ENCODE results near the gene ELMO1. TPM values are rescaled to one million over a fixed set of nuclear protein-coding genes. Genes with fewer than 3 reads are reported as not detected.

ELMO1 gene
- total and polyA plus RNA-seq, 10 donors: 26.0 to 494 (median 201) TPM

DNA sequence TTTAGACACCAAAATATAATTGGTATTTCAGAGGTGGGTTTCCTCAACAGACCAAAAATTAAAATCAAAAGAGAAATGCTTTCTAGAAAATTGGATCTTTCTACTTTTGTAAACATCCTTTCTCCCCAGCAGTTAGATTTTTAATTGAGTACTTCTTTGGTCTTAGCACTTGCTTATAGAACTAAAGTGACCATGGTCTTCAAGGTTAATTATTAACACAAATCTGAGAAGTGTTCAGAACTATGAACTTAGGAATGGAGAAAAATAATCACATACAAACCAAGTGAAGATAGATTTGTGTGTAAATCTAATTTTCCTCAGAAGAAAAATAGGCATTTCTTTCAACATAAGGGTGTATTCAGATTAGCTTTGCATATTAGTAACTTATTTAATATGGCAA lies 355.4 kb downstream of the ELMO1 start:
- peaks cover 0 to 75% (median 27%) of the 10 kb centered on the region in 6 donors for H3K36me3 ChIP-seq
- intact Hi-C loops (cut with DNase I; ENCODE audit: low total_unique reads): no loop called here

DNA sequence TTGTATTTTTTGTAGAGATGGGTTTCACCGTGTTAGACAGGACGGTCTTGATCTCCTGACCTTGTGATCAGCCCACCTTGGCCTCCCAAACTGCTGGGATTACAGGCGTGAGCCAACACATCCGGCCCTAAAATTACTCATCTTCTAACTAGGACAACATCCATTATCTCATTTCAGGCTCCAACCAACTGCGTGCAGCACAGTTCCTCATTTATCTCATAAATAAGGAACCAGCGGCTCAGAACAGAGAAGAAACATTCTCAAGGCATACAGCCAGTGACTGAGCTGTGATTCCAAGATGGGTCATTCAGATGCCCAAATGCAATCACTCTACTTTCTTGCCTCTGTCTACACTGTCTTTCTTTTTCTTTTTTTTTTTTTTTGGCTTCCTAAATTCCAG lies 356.1 kb downstream of the ELMO1 start:
- Histone ChIP-seq H3K27ac (peak overlapping the region in 2 of 8 donors; percentile 33 to 50), H3K4me1 (peaks cover 0 to 3% (median 0%) of the 10 kb centered on the region in 6 donors), H3K36me3 (peaks cover 0 to 81% (median 27%) of the 10 kb centered on the region in 6 donors), H3K27me3 (replicated peaks in 1 of 7) (no peaks in the 10 kb centered on the region), H3K4me3 (no peak overlapping the region), H3K9me3 (no peaks in the 10 kb centered on the region)
- no peak for DNase-seq
- intact Hi-C loops (cut with DNase I; ENCODE audit: low total_unique reads): no loop called here
- WGBS, 5 donors: 69 to 83% (median 78%) methylated on average over 6 of the region's 6 CpGs
- TF ChIP-seq, protein P1, sequence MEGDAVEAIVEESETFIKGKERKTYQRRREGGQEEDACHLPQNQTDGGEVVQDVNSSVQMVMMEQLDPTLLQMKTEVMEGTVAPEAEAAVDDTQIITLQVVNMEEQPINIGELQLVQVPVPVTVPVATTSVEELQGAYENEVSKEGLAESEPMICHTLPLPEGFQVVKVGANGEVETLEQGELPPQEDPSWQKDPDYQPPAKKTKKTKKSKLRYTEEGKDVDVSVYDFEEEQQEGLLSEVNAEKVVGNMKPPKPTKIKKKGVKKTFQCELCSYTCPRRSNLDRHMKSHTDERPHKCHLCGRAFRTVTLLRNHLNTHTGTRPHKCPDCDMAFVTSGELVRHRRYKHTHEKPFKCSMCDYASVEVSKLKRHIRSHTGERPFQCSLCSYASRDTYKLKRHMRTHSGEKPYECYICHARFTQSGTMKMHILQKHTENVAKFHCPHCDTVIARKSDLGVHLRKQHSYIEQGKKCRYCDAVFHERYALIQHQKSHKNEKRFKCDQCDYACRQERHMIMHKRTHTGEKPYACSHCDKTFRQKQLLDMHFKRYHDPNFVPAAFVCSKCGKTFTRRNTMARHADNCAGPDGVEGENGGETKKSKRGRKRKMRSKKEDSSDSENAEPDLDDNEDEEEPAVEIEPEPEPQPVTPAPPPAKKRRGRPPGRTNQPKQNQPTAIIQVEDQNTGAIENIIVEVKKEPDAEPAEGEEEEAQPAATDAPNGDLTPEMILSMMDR (IDR thresholded peaks at IDR 0.05 in 8 of 11, conservative IDR thresholded peaks at IDR 0.05 in 3 of 11): no peak
- TF ChIP-seq POLR2AphosphoS5 (IDR thresholded peaks at IDR 0.05) (no peak), POLR2A (IDR thresholded peaks at IDR 0.05) (no peak)

More for the DNA sequence above, 355.4 kb downstream of the ELMO1 start:
- Histone ChIP-seq H3K27me3 (replicated peaks in 1 of 7) (no peaks in the 10 kb centered on the region), H3K27ac (peak overlapping the region in 1 of 8 donors; percentile 50), H3K4me3 (no peak overlapping the region), H3K9me3 (no peaks in the 10 kb centered on the region), H3K4me1 (peaks cover 0 to 3% (median 0%) of the 10 kb centered on the region in 6 donors)
- DNase-seq: no peak
- TF ChIP-seq POLR2AphosphoS5 (IDR thresholded peaks at IDR 0.05): no peak
- TF ChIP-seq, protein P1 (IDR thresholded peaks at IDR 0.05 in 8 of 11, conservative IDR thresholded peaks at IDR 0.05 in 3 of 11): no peak
- no peak for TF ChIP-seq POLR2A (IDR thresholded peaks at IDR 0.05)

DNA sequence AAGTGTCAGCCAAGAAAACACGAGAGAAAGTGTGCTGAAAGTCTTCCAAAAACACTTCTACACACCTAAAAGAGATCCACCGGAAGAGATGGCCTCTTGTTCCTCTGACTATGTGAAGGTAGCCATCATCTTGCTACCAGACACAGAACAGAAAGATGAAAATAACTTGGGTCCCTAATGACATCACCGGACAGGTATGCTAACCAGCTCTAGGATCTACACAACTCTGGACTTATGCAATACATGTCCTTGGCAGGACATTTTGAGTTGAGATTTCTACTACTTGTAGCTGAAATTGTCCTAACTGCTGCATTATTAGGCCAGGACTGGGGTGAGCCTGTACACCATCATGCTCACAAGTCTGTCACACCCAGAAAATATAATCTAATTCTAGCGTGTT lies 358.7 kb downstream of the ELMO1 start:
- H3K9me3 ChIP-seq: no peaks in the 10 kb centered on the region
- DNase-seq: no peak
- no peak for TF ChIP-seq POLR2AphosphoS5 (IDR thresholded peaks at IDR 0.05)
- TF ChIP-seq POLR2A (IDR thresholded peaks at IDR 0.05): no peak
- TF ChIP-seq, protein P1 (IDR thresholded peaks at IDR 0.05 in 8 of 11, conservative IDR thresholded peaks at IDR 0.05 in 3 of 11): no peak
- peaks cover 0 to 73% (median 14%) of the 10 kb centered on the region in 6 donors for H3K36me3 ChIP-seq
- H3K4me3 ChIP-seq: no peak overlapping the region
- H3K4me1 ChIP-seq: peaks cover 0 to 5% (median 0%) of the 10 kb centered on the region in 6 donors
- H3K27me3 ChIP-seq (replicated peaks in 1 of 7): no peaks in the 10 kb centered on the region
- no peak overlapping the region for H3K27ac ChIP-seq
- intact Hi-C loops (cut with DNase I; ENCODE audit: low total_unique reads): no loop called here
- WGBS, 5 donors: 91 to 98% (median 96%) methylated on average over 4 of the region's 4 CpGs

DNA sequence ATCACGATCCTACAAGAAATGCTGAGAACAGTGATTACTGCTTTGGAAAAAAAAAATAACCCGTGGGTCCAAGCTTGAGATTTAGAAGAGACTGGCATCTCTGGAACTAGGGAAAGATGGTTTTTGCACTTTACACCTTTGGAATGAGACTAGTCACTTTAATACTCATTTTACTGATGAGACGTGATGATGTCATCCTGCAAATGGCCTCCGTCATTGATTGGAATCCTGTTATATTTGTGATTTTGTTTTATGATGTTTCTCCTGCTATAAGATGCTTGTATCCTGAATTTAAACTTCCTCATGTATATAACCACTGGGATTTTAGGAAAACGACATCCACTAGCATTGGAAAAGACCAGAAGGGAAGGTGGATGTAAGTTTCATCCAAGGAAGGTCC lies 363.1 kb downstream of the ELMO1 start:
- Histone ChIP-seq H3K4me3 (no peak overlapping the region), H3K9me3 (no peaks in the 10 kb centered on the region), H3K36me3 (peaks cover 0 to 65% (median 4%) of the 10 kb centered on the region in 6 donors), H3K27ac (peak overlapping the region in 1 of 8 donors; percentile 51), H3K27me3 (replicated peaks in 1 of 7) (no peaks in the 10 kb centered on the region), H3K4me1 (peaks cover 0 to 26% (median 5%) of the 10 kb centered on the region in 6 donors)
- WGBS, 5 donors: 93 to 97% (median 96%) methylated on average over 5 of the region's 5 CpGs
- no peak for TF ChIP-seq POLR2AphosphoS5 (IDR thresholded peaks at IDR 0.05)
- TF ChIP-seq POLR2A (IDR thresholded peaks at IDR 0.05): no peak
- TF ChIP-seq, protein P1 (IDR thresholded peaks at IDR 0.05 in 8 of 11, conservative IDR thresholded peaks at IDR 0.05 in 3 of 11): no peak
- DNase-seq: no peak
- intact Hi-C loops (cut with DNase I; ENCODE audit: low total_unique reads): no loop called here

All from spleen (tissue), 11 donors.